VCaP (cell line): ENCODE data around the gene ERVW-1.
A peak's percentile ranks its signal among the peaks of the same experiment; 100 is the strongest.
"Not testable (repeated sequence)": the region's sequence is repeated elsewhere in the genome, so short reads cannot be mapped to it uniquely, and the experiment has no call there.

Source experiments
- H3K27ac ChIP-seq: fragments of 450-650 bp; 2 replicates; pipeline ENCODE4 v1.5.1; 2017
- TF ChIP-seq, protein P1 (sequence below): fragments of 450-650 bp; conservative IDR thresholded peaks from 2 replicates; pipeline ENCODE4 v1.5.1; 2017; ENCODE audit warnings: mild to moderate bottlenecking, moderate library complexity

The ERVW-1 gene

DNA sequence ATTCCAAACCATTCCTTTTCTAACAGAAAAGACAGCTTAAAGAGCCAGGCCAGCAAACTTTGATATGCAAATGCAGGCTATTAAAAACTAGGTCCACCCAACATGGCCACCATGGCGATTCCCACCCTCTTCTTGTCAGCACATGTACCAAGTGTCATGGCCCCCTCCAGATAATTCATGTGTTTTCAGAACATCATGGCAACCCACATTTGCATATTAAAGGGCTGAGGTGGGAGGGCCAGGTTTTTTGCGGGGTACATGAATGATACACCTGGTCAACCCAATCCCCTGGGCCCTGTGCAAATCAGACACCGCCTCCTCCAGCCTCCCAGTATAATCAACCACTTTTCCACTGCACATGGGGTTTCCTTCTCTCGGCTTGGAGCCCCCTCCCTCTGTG lies 965 bp upstream of the ERVW-1 start:
- H3K27ac ChIP-seq, result no peak overlapping the region
- TF ChIP-seq, protein P1, sequence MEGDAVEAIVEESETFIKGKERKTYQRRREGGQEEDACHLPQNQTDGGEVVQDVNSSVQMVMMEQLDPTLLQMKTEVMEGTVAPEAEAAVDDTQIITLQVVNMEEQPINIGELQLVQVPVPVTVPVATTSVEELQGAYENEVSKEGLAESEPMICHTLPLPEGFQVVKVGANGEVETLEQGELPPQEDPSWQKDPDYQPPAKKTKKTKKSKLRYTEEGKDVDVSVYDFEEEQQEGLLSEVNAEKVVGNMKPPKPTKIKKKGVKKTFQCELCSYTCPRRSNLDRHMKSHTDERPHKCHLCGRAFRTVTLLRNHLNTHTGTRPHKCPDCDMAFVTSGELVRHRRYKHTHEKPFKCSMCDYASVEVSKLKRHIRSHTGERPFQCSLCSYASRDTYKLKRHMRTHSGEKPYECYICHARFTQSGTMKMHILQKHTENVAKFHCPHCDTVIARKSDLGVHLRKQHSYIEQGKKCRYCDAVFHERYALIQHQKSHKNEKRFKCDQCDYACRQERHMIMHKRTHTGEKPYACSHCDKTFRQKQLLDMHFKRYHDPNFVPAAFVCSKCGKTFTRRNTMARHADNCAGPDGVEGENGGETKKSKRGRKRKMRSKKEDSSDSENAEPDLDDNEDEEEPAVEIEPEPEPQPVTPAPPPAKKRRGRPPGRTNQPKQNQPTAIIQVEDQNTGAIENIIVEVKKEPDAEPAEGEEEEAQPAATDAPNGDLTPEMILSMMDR, result no peak

DNA sequence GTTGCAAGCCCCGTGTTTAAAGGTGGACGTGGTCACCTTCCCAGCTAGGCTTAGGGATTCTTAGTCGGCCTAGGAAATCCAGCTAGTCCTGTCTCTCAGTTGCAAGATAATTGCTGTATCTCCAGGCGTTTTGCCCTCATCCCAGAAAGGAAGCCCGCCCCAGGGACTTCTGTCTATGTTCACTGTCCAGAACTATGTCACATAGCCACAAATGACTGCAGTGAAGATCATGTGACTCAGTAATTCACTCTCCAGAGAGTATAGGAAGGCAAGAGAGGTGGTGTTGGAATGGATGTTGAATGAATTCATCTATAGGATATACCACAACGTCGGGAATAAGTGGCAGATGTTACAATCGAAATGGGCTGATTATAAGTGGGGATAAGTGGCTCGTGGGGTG lies 349 bp upstream of the ERVW-1 start:
- TF ChIP-seq, protein P1, result no peak
- H3K27ac ChIP-seq, result no peak overlapping the region

DNA sequence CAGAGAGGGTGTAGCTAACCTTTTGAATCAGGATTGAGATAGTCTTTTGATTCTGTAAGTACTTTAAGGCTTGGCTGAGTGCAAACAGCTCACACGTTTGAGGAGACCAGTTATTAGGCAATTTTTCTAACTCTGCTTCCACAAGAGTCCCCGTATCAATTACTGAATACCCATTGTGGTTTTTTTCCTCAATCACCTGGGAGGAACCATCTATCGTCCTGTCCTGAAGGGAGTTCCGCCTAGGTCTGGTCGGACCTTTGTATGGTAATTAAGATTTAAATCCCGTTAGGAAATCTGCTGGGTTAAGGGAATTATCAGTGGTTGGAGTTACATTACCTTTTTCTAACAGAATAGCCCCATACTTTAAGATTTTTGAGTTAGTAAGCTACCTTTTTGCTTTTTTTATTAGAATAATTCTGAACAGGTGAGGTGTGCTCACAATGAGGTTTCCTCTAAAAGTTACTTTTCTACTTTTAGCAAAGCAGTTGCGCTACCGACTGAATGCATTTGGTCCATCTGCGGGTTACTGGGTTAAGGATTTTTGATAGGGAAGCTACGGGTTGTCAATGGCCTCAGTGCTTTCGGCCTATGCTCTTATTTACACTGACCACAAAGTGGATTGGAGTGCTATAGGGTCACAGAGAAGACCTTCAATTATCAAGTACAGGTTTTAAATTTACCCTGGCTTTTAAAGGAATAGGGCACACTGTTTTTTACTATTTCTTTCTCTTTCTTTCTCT lies 1.7 kb downstream of the ERVW-1 start:
- not testable (repeated sequence) for H3K27ac ChIP-seq

DNA sequence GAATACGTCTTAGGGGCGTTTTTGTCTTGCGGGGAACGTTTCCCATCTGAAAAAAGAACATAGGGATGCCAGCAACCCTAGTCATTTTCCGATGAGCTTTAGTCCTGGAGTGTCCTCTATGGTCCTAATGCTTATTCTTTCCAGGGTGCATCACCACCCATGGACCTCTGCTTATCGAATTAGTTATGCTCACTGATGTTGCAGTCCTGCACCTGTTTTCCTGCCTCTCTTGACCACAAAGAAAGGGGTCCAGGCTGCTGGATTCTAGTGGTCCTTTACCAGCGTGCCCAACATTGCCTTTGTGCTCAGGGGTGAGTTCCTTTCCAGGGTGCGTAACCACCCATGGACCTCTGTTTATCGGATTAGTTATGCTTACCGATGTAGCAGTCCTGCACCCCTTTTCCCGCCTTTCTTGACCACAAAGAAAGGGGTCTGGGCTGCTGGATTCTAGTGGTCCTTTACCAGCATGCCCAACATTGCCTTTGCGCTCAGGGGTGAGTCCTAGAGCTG lies 2.4 kb downstream of the ERVW-1 start:
- H3K27ac ChIP-seq, result not testable (repeated sequence)

DNA sequence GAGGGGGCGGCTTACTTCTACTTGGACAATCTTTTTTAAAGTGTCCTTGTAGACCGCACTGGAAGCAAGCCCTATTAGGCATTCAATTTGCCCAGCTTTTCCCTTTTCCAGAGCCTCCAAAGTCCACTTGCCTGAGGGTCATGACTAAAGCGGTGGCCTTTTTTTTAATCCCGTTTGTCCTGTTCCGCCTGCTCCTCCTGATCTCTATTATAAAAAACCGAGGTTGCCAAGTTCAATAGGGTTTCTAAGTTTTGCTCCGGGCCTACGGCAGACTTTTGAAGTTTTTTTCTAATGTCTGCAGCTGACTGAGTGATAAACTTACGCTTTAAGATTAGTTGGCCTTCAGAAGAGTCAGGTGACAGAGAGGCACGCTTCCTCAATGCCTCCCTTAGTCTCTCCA lies 3.8 kb downstream of the ERVW-1 start:
- H3K27ac ChIP-seq, result peak overlapping the region; percentile 40

DNA sequence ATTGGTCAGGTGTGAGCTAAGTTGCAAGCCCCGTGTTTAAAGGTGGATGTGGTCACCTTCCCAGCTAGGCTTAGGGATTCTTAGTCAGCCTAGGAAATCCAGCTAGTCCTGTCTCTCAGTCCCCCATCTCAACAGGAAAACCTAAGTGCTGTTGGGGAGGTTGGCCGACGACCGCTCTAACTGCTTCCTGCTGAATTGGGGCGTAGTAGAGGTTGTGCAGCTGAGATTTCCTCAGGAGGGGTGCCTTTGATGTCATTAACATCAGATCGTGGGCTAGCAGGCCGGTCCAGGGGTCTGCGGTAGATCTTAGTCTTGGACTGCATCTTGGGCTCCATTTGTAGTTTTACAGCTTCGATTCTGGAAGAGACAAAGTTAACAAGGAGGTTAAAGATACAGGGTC lies 9.2 kb downstream of the ERVW-1 start:
- H3K27ac ChIP-seq, result not testable (repeated sequence)

DNA sequence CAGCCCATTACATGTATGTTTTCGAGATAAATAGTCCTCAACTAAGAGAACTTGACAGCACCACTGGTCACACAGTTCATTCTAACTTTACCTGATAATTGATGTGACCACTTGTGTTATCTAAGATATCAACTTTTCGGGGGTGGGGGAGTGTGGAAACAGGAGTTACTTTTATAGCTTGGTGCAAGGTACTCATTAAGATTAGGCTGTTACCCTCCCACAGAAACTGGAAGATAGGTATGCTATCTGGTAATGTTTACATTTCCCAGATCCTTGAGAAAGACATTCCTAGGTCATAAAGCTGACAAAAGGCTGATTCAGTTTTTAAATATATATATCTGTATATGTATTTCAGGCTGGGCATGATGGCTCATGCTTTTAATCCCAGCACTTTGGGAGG lies 11.1 kb downstream of the ERVW-1 start:
- TF ChIP-seq, protein P1, result no peak
- H3K27ac ChIP-seq, result no peak overlapping the region

DNA sequence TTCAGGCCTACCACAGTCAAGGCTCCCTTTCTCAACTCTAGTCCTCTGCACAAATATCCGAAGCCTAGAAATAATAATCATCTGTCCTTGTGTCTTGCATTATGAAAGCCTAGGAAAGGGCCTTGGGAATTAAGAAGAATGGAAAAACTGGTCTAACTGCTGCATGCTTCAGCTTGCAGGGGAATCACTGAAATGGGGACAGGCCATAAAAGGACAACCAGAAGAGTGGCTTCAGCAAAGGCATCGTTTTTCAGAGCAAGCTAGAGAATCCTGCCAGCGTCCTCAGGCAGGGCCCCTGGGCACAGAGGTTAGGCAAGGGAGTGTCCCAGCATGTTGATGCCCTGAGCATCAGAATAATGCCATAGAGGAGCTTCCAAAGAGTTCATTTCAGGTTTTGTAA lies 13.2 kb downstream of the ERVW-1 start:
- TF ChIP-seq, protein P1, result no peak
- H3K27ac ChIP-seq, result 0 out of 2 replicates have a peak overlapping the region, but pooled peaks have one; percentile 3

DNA sequence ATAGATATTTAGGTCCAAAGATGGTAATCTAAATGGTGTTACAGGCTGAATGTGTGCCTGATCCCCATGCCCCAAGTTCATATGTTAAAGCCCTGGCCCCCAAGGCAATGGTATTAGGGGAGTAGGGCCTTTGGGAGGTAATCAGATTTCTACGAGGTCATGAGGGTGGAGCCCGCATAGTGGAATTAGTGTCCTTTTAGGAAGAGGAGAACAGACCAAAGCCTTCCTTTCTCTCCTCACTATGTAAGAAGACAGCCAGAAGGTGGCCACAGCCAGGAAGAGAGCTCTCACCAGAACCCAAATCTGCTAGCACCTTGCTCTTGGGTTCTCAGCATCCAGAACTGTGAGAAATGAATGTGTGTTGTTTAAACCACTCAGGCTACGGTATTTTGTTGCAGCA lies 15.2 kb downstream of the ERVW-1 start:
- H3K27ac ChIP-seq, result no peak overlapping the region
- TF ChIP-seq, protein P1, result no peak
